Muscle of leg (tissue), 11 donors: ENCODE results near the gene NTN1. TPM values are rescaled to one million over a fixed set of nuclear protein-coding genes. Genes with fewer than 3 reads are reported as not detected.

Experiments
- DNase-seq: peaks from one replicate; pipeline ENCODE4 v3.0.0; 2013
- H3K27ac ChIP-seq: one replicate; pipeline ENCODE4 v1.5.1; 2013; ENCODE audit warnings: mild to moderate bottlenecking, low read length, control low read depth
- H3K27me3 ChIP-seq: one replicate; pipeline ENCODE4 v1.6.1; 2013; ENCODE audit warnings: low read length; ENCODE audit not compliant: control insufficient read depth, insufficient read depth
- H3K36me3 ChIP-seq: one replicate; pipeline ENCODE4 v1.6.1; 2013; ENCODE audit warnings: low read length; ENCODE audit not compliant: control insufficient read depth, insufficient read depth
- H3K4me1 ChIP-seq: one replicate; pipeline ENCODE4 v1.6.1; 2013; ENCODE audit warnings: low read length; ENCODE audit not compliant: control insufficient read depth, insufficient read depth
- H3K4me3 ChIP-seq: one replicate; pipeline ENCODE4 v1.5.1; 2013; ENCODE audit warnings: low read length, control low read depth
- H3K9me3 ChIP-seq: replicated peaks from 2 replicates; pipeline ENCODE4 v1.6.1; 2013; ENCODE audit warnings: low read depth, low read length; ENCODE audit not compliant: control insufficient read depth
- WGBS: methylation state at CpG from one replicate; pipeline ENCODE4 v1.1.5; 2013; ENCODE audit warnings: missing lambda C conversion rate; ENCODE audit not compliant: insufficient coverage; 5-methylcytosine and 5-hydroxymethylcytosine counted together
- polyA plus RNA-seq, 8 donors: library from polyadenylated mRNA; unstranded; fragments of 120-200 nt; gene quantifications; one replicate each; pipeline versions ENCODE4 v1.2.1 to v1.2.3, GENCODE V29; 2013; ENCODE audit warnings: inconsistent platforms in 1 of 8, low replicate concordance in 1 of 8; ENCODE audit not compliant: insufficient read length in 8 of 8, insufficient read depth in 1 of 8
- total RNA-seq: library from RNA; stranded (reverse); fragments of 120-200 nt; gene quantifications from one replicate; pipeline ENCODE4 v1.2.4, GENCODE V29; 2013

The NTN1 gene
- total and polyA plus RNA-seq, 9 donors: 3.5 to 14.4 (median 5.6) TPM

- H3K27me3 ChIP-seq: peaks cover 63% of the 10 kb centered on the region
- no peak overlapping the region for H3K27ac ChIP-seq
- no peaks in the 10 kb centered on the region for H3K9me3 ChIP-seq
- DNase-seq: peak; percentile 50
- H3K4me1 ChIP-seq: peaks cover 17% of the 10 kb centered on the region
- no peaks in the 10 kb centered on the region for H3K36me3 ChIP-seq
- WGBS: under 1% methylated on average over 77 of the region's 79 CpGs
- H3K4me3 ChIP-seq: peak overlapping the region; percentile 61
Measured at GRCh38 chr17:9021992-9022572, 772 bp downstream of the NTN1 start.

- H3K27ac ChIP-seq: no peak overlapping the region
- DNase-seq: peak; percentile 47
Measured at GRCh38 chr17:9022573-9023391, 1.5 kb downstream of the NTN1 start.

GRCh38 chr17:9023392-9024218 lies 2.3 kb downstream of the NTN1 start:
- peaks cover 17% of the 10 kb centered on the region for H3K4me1 ChIP-seq
- 6% methylated on average over 36 of the region's 49 CpGs for WGBS

More at GRCh38 chr17:9022573-9023391, 1.5 kb downstream of the NTN1 start:
- 2% methylated on average over 106 of the region's 106 CpGs for WGBS
- Histone ChIP-seq H3K4me1 (peaks cover 17% of the 10 kb centered on the region), H3K36me3 (no peaks in the 10 kb centered on the region), H3K9me3 (no peaks in the 10 kb centered on the region), H3K27me3 (peaks cover 59% of the 10 kb centered on the region), H3K4me3 (peak overlapping the region; percentile 19)

GRCh38 chr17:9024497-9024896 lies 3.2 kb downstream of the NTN1 start:
- H3K36me3 ChIP-seq: no peaks in the 10 kb centered on the region
- H3K4me3 ChIP-seq: no peak overlapping the region
- DNase-seq: no peak
- no peaks in the 10 kb centered on the region for H3K9me3 ChIP-seq
- peaks cover 53% of the 10 kb centered on the region for H3K27me3 ChIP-seq
- H3K27ac ChIP-seq: no peak overlapping the region
- WGBS: 75% methylated on average over 6 of the region's 14 CpGs
- H3K4me1 ChIP-seq: peaks cover 21% of the 10 kb centered on the region

More at GRCh38 chr17:9023392-9024218, 2.3 kb downstream of the NTN1 start:
- Histone ChIP-seq H3K27me3 (peaks cover 52% of the 10 kb centered on the region), H3K36me3 (no peaks in the 10 kb centered on the region), H3K9me3 (no peaks in the 10 kb centered on the region), H3K4me3 (no peak overlapping the region), H3K27ac (no peak overlapping the region)
- no peak for DNase-seq

- no peaks in the 10 kb centered on the region for H3K36me3 ChIP-seq
- DNase-seq: no peak
- peaks cover 38% of the 10 kb centered on the region for H3K27me3 ChIP-seq
- no peak overlapping the region for H3K27ac ChIP-seq
- no peak overlapping the region for H3K4me3 ChIP-seq
- WGBS: 63% methylated on average over 4 of the region's 8 CpGs
- peaks cover 14% of the 10 kb centered on the region for H3K4me1 ChIP-seq
- no peaks in the 10 kb centered on the region for H3K9me3 ChIP-seq
Measured at GRCh38 chr17:9026741-9027140, 5.4 kb downstream of the NTN1 start.

- DNase-seq: peak; percentile 81
- H3K4me1 ChIP-seq: peaks cover 6% of the 10 kb centered on the region
- H3K27ac ChIP-seq: peak overlapping the region; percentile 25
- H3K9me3 ChIP-seq: no peaks in the 10 kb centered on the region
- no peak overlapping the region for H3K4me3 ChIP-seq
- H3K27me3 ChIP-seq: peaks cover 23% of the 10 kb centered on the region
- 43% methylated on average over 4 of the region's 11 CpGs for WGBS
- no peaks in the 10 kb centered on the region for H3K36me3 ChIP-seq
Measured at GRCh38 chr17:9028202-9028987, 7.1 kb downstream of the NTN1 start.

GRCh38 chr17:9028988-9029570 lies 7.8 kb downstream of the NTN1 start:
- H3K36me3 ChIP-seq: no peaks in the 10 kb centered on the region
- no peak overlapping the region for H3K4me3 ChIP-seq
- H3K27ac ChIP-seq: no peak overlapping the region
- H3K9me3 ChIP-seq: no peaks in the 10 kb centered on the region
- 73% methylated on average over 6 of the region's 13 CpGs for WGBS
- no peak for DNase-seq
- peaks cover 4% of the 10 kb centered on the region for H3K4me1 ChIP-seq
- peaks cover 18% of the 10 kb centered on the region for H3K27me3 ChIP-seq

- whole genome bisulfite sequencing: 77% methylated on average over 3 of the region's 9 CpGs
- Histone ChIP-seq H3K27ac (no peak overlapping the region), H3K27me3 (peaks cover 5% of the 10 kb centered on the region), H3K4me1 (peaks cover 4% of the 10 kb centered on the region), H3K9me3 (no peaks in the 10 kb centered on the region), H3K36me3 (no peaks in the 10 kb centered on the region), H3K4me3 (no peak overlapping the region)
- no peak for DNase-seq
Measured at GRCh38 chr17:9032151-9032550, 10.8 kb downstream of the NTN1 start.

GRCh38 chr17:9032583-9032982 lies 11.3 kb downstream of the NTN1 start:
- H3K4me1 ChIP-seq: peaks cover 4% of the 10 kb centered on the region
- no peak overlapping the region for H3K4me3 ChIP-seq
- no peak overlapping the region for H3K27ac ChIP-seq
- H3K36me3 ChIP-seq: no peaks in the 10 kb centered on the region
- H3K27me3 ChIP-seq: peaks cover 3% of the 10 kb centered on the region
- no peaks in the 10 kb centered on the region for H3K9me3 ChIP-seq
- DNase-seq: no peak
- WGBS: 78% methylated on average over 7 of the region's 10 CpGs
